HepG2 (cell line): Measurements from ENCODE around the gene SYNE3. TPM values are rescaled to one million over a fixed set of nuclear protein-coding genes. Genes with fewer than 3 reads are reported as not detected.

Source experiments
- CTCF ChIP-seq: sonication (generic); formaldehyde crosslinking; IDR thresholded peaks from 2 replicates; pipeline ENCODE4 v1.5.0; 2020; ENCODE audit warnings: mild to moderate bottlenecking, missing genetic modification reagents, moderate library complexity
- ETV5 ChIP-seq: IDR thresholded peaks from 2 replicates; pipeline ENCODE4 v1.6.1; 2018; ENCODE audit warnings: missing biosample characterization, missing genetic modification reagents, inconsistent platforms, borderline replicate concordance
- FLYWCH1 ChIP-seq: sonication (generic); formaldehyde crosslinking; IDR thresholded peaks from 2 replicates; pipeline ENCODE4 v1.8.1; 2023; ENCODE audit warnings: mild to moderate bottlenecking, missing genetic modification reagents
- JDP2 ChIP-seq: sonication (generic); formaldehyde crosslinking; IDR thresholded peaks from 2 replicates; pipeline ENCODE4 v1.8.1; 2022; ENCODE audit warnings: missing genetic modification reagents, borderline replicate concordance
- MAFF ChIP-seq: IDR thresholded peaks from 2 replicates; pipeline ENCODE4 v1.6.1; 2011; ENCODE audit warnings: low read depth, low read length, improper control_type of control experiment
- MED13 ChIP-seq: sonication (generic); formaldehyde crosslinking; IDR thresholded peaks from 2 replicates; pipeline ENCODE4 v1.5.0; 2020; ENCODE audit warnings: missing genetic modification reagents
- PPARG ChIP-seq: conservative IDR thresholded peaks from 2 replicates; pipeline ENCODE4 v1.6.1; 2016; ENCODE audit warnings: missing biosample characterization, missing genetic modification reagents
- RXRA ChIP-seq: sonication (generic); formaldehyde crosslinking; IDR thresholded peaks from 2 replicates; pipeline ENCODE4 v1.5.1; 2020; ENCODE audit warnings: missing genetic modification reagents
- SRF ChIP-seq: IDR thresholded peaks from 2 replicates; pipeline ENCODE4 v1.6.1; 2011; ENCODE audit warnings: mild to moderate bottlenecking, low read depth, low read length, moderate library complexity
- TAF15 ChIP-seq: fragments of 200-400 bp; formaldehyde crosslinking; IDR thresholded peaks from one replicate; pipeline ENCODE4 v1.6.1; 2018; ENCODE audit warnings: mild to moderate bottlenecking, low read depth, low read length; ENCODE audit not compliant: poor library complexity, severe bottlenecking
- ZBTB49 ChIP-seq: sonication (generic); formaldehyde crosslinking; IDR thresholded peaks from 2 replicates; pipeline ENCODE4 v1.4.0; 2020; ENCODE audit warnings: missing genetic modification reagents, borderline replicate concordance
- ZFP90 ChIP-seq: sonication (generic); formaldehyde crosslinking; IDR thresholded peaks from 2 replicates; pipeline ENCODE4 v1.8.0; 2022; ENCODE audit warnings: missing genetic modification reagents, mild to moderate bottlenecking, inconsistent platforms, borderline replicate concordance
- ZFY ChIP-seq: sonication (generic); formaldehyde crosslinking; IDR thresholded peaks from 2 replicates; pipeline ENCODE4 v1.4.0; 2020; ENCODE audit warnings: missing genetic modification reagents
- ZNF121 ChIP-seq: sonication (generic); formaldehyde crosslinking; IDR thresholded peaks from 2 replicates; pipeline ENCODE4 v1.5.0; 2020; ENCODE audit warnings: mild to moderate bottlenecking, missing genetic modification reagents
- ZNF3 ChIP-seq: IDR thresholded peaks from 2 replicates; pipeline ENCODE4 v1.7.0; 2017; ENCODE audit warnings: inconsistent platforms
- ZNF574 ChIP-seq: sonication (generic); formaldehyde crosslinking; IDR thresholded peaks from 2 replicates; pipeline ENCODE4 v1.4.0; 2020; ENCODE audit warnings: missing genetic modification reagents
- ZNF703 ChIP-seq: sonication (generic); formaldehyde crosslinking; IDR thresholded peaks from 2 replicates; pipeline ENCODE4 v1.5.1; 2020; ENCODE audit warnings: missing genetic modification reagents, mild to moderate bottlenecking, moderate library complexity, borderline replicate concordance
- ZNF790 ChIP-seq: sonication (generic); formaldehyde crosslinking; IDR thresholded peaks from 2 replicates; pipeline ENCODE4 v1.8.0; 2022; ENCODE audit warnings: missing genetic modification reagents, mild to moderate bottlenecking, borderline replicate concordance
- polyA plus RNA-seq, 8 experiments: library from polyadenylated mRNA; depleted of rRNA in 3 of 8; stranded (reverse) in 7 of 8; unstranded in 1 of 8; fragments of >200 nt; fragmentation: Illumina TruSeq in 4 of 8; extraction: Trizol in 4 of 8; gene quantifications; 2 replicates each; pipeline versions ENCODE4 v1.2.1 to v1.2.3, GENCODE V29; 2011 to 2016; ENCODE audit warnings: low read depth in 4 of 8, missing spikeins in 1 of 8, mixed read lengths in 1 of 8; ENCODE audit not compliant: insufficient read depth in 1 of 8
- total RNA-seq, 5 experiments: library from RNA; depleted of rRNA; stranded (reverse); fragments of >200 nt; fragmentation: Illumina TruSeq; extraction: Trizol; gene quantifications; 2 replicates each; pipeline ENCODE4 v1.2.3, GENCODE V29; 2016; ENCODE audit warnings: low read depth in 1 of 5
- TF ChIP-seq, protein P1 (sequence below): sonication (generic); formaldehyde crosslinking; IDR thresholded peaks from 2 replicates; pipeline ENCODE4 v1.4.0; 2020; ENCODE audit warnings: missing genetic modification reagents
- TF ChIP-seq, protein P2 (sequence below): sonication (generic); formaldehyde crosslinking; IDR thresholded peaks from 2 replicates; pipeline ENCODE4 v1.4.0; 2020; ENCODE audit warnings: missing genetic modification reagents

SYNE3 gene
- total and polyA plus RNA-seq, 2 of the 13 experiments (the other 11 are each of a cell fraction or from before 2014, with no cell fraction given): 7.8 to 8.0 TPM

GRCh38 chr14:95524706-95525512, 8.5 kb upstream of the SYNE3 start (continued):
- TF ChIP-seq ZBTB49 (CRISPR knock-in tag) (peak; percentile 41; the same call in 1 of the 2 replicates), PPARG (CRISPR knock-in tag) (peak; percentile 72), ZFY (CRISPR knock-in tag) (no peak), FLYWCH1 (CRISPR knock-in tag) (no peak), ZNF574 (peak; percentile 91), ZNF121 (CRISPR knock-in tag) (peak; percentile 94), TAF15 (no peak), ETV5 (CRISPR knock-in tag) (peak; percentile 81; the same call in 1 of the 2 replicates), ZNF3 (peak; percentile 48; the same call in 1 of the 2 replicates), MED13 (CRISPR knock-in tag) (peak; percentile 93), JDP2 (CRISPR knock-in tag) (no peak), ZNF703 (no peak), MAFF (no peak), SRF (no peak), ZFP90 (CRISPR knock-in tag) (0 out of 2 replicates have a peak, but pooled peaks have one; percentile 37), CTCF (peak; percentile 37), ZNF790 (CRISPR knock-in tag) (no peak), RXRA (CRISPR knock-in tag) (peak; percentile 97)
- TF ChIP-seq, protein P1, sequence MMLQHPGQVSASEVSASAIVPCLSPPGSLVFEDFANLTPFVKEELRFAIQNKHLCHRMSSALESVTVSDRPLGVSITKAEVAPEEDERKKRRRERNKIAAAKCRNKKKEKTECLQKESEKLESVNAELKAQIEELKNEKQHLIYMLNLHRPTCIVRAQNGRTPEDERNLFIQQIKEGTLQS: peak; percentile 97
- TF ChIP-seq, protein P2, sequence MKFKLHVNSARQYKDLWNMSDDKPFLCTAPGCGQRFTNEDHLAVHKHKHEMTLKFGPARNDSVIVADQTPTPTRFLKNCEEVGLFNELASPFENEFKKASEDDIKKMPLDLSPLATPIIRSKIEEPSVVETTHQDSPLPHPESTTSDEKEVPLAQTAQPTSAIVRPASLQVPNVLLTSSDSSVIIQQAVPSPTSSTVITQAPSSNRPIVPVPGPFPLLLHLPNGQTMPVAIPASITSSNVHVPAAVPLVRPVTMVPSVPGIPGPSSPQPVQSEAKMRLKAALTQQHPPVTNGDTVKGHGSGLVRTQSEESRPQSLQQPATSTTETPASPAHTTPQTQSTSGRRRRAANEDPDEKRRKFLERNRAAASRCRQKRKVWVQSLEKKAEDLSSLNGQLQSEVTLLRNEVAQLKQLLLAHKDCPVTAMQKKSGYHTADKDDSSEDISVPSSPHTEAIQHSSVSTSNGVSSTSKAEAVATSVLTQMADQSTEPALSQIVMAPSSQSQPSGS: peak; percentile 95
